DND-41 (cell line): ENCODE measurements around the gene ATP6V0B.

Experiments
- ATAC-seq: fragments of 200-7000 bp; cut with Tn5 transposase; 3 replicates; pipeline ENCODE4 v1.9.1; 2021; ENCODE audit warnings: low read depth; ENCODE audit not compliant: insufficient read depth
- DNase-seq: peaks from one replicate; pipeline ENCODE4 v3.0.0-alpha.2; 2020
- H2AFZ ChIP-seq: 2 replicates; pipeline ENCODE4 v1.6.0; 2012; ENCODE audit warnings: low read depth, low read length
- H3K27ac ChIP-seq: 2 replicates; pipeline ENCODE4 v1.5.1; 2012; ENCODE audit warnings: low read length, inconsistent platforms
- H3K27me3 ChIP-seq: fragments of 200-600 bp; sonication (generic); 2 replicates; pipeline ENCODE4 v1.6.0; 2012; ENCODE audit warnings: low read length, mild to moderate bottlenecking, inconsistent platforms; ENCODE audit not compliant: insufficient read depth, poor library complexity
- H3K36me3 ChIP-seq: 2 replicates; pipeline ENCODE4 v1.5.1; 2012; ENCODE audit warnings: low read length, inconsistent platforms; ENCODE audit not compliant: insufficient read depth
- H3K4me1 ChIP-seq: 2 replicates; pipeline ENCODE4 v1.5.1; 2012; ENCODE audit warnings: mild to moderate bottlenecking, low read length; ENCODE audit not compliant: insufficient read depth
- H3K4me2 ChIP-seq: 2 replicates; pipeline ENCODE4 v1.6.0; 2012; ENCODE audit warnings: mild to moderate bottlenecking, moderate library complexity, low read length, inconsistent platforms; ENCODE audit not compliant: insufficient read depth
- H3K4me3 ChIP-seq, 2 experiments: fragments of 200-600 bp in 1 of 2; shearing (Covaris generic) in 1 of 2; 2 replicates each; pipeline ENCODE4 v1.5.1; 2012 to 2016; ENCODE audit warnings: inconsistent platforms in 2 of 2, low read length in 2 of 2, mild to moderate bottlenecking in 2 of 2, low read depth in 1 of 2, moderate library complexity in 1 of 2
- H3K79me2 ChIP-seq: 2 replicates; pipeline ENCODE4 v1.6.0; 2012; ENCODE audit warnings: low read length, inconsistent platforms; ENCODE audit not compliant: insufficient read depth
- H3K9ac ChIP-seq: 2 replicates; pipeline ENCODE4 v1.6.0; 2012; ENCODE audit warnings: low read depth, mild to moderate bottlenecking, inconsistent platforms, low read length, moderate library complexity
- H3K9me3 ChIP-seq: 2 replicates; pipeline ENCODE4 v1.5.1; 2012; ENCODE audit warnings: low read length, moderate library complexity, mild to moderate bottlenecking, inconsistent platforms; ENCODE audit not compliant: insufficient read depth, severe bottlenecking
- H4K20me1 ChIP-seq: 2 replicates; pipeline ENCODE4 v1.6.0; 2012; ENCODE audit warnings: low read length; ENCODE audit not compliant: insufficient read depth
- EZH2 ChIP-seq: IDR thresholded peaks from 3 replicates; pipeline ENCODE4 v1.6.1; 2012; ENCODE audit warnings: borderline replicate concordance, low read depth, mild to moderate bottlenecking, moderate library complexity, low read length, inconsistent platforms; ENCODE audit not compliant: severe bottlenecking
- TF ChIP-seq, protein P1 (sequence below): IDR thresholded peaks from 2 replicates; pipeline ENCODE4 v1.5.1; 2012; ENCODE audit warnings: borderline replicate concordance, low read length, moderate library complexity, mild to moderate bottlenecking; ENCODE audit not compliant: poor library complexity, severe bottlenecking; ENCODE audit errors: extremely low read depth

ATP6V0B gene

DNA sequence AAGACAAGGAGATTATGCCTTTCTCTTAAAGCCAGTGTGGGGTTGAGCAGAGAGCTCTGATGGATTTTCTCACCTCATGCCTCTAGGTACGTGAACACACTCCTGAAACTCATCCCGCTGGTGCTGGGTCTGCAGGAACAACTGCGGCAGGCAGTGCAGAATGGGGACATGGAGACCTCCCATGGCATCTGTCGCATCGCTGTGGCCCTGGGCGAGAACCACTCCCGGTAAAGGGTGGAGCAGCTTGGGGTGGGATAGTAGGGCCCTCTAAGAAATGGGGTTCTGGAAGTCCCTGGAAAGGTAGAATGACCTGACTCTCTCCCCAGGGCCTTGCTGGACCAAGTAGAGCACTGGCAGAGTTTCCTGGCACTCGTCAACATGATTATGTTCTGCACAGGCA, 18.5 kb upstream of the ATP6V0B start:
- no peak for TF ChIP-seq EZH2
- TF ChIP-seq, protein P1, sequence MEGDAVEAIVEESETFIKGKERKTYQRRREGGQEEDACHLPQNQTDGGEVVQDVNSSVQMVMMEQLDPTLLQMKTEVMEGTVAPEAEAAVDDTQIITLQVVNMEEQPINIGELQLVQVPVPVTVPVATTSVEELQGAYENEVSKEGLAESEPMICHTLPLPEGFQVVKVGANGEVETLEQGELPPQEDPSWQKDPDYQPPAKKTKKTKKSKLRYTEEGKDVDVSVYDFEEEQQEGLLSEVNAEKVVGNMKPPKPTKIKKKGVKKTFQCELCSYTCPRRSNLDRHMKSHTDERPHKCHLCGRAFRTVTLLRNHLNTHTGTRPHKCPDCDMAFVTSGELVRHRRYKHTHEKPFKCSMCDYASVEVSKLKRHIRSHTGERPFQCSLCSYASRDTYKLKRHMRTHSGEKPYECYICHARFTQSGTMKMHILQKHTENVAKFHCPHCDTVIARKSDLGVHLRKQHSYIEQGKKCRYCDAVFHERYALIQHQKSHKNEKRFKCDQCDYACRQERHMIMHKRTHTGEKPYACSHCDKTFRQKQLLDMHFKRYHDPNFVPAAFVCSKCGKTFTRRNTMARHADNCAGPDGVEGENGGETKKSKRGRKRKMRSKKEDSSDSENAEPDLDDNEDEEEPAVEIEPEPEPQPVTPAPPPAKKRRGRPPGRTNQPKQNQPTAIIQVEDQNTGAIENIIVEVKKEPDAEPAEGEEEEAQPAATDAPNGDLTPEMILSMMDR: no peak

DNA sequence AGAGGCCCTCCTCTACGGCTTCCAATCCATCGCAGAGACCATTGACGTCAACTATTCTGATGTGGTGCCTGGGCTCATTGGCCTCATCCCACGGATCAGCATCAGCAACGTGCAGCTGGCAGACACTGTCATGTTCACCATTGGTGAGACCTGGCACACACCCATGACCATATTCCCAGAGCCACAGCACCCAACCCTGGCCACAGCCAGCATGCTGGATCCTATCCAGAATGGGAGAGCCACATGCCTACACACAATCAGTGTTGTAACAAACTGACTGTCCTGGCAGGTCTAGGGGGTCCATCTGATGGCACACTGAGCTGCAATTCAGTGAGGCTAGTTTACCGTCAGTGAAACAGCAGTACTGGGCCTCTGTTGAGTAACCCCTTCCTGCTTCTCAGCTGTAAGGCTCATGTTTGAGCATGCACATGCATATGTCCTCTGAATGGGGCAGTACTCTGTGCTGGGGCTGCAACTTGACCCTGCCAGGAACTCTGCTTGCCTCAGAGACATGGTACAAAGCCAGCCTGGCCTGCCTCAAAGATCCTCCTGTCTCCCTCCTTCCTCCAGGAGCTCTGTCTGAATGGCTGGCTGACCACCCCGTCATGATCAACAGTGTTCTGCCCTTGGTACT, 17.2 kb upstream of the ATP6V0B start:
- no peak for ATAC-seq
- DNase-seq: no peak
- Histone ChIP-seq H3K9me3 (no peaks in the 10 kb centered on the region), H3K4me3 (no peak overlapping the region), H3K36me3 (peaks cover 43% of the 10 kb centered on the region), H2AFZ (no peak overlapping the region), H4K20me1 (peaks cover 9% of the 10 kb centered on the region; the same call in 1 of the 2 replicates), H3K27me3 (no peaks in the 10 kb centered on the region), H3K27ac (no peak overlapping the region), H3K9ac (no peak overlapping the region), H3K79me2 (0 out of 2 replicates have a peak, but pooled peaks cover 4% of the 10 kb centered on the region), H3K4me1 (no peaks in the 10 kb centered on the region), H3K4me2 (no peak overlapping the region)
- TF ChIP-seq EZH2: no peak
- TF ChIP-seq, protein P1: no peak

More for the DNA sequence above, 18.5 kb upstream of the ATP6V0B start:
- H3K27me3 ChIP-seq: no peaks in the 10 kb centered on the region
- H3K79me2 ChIP-seq: 0 out of 2 replicates have a peak, but pooled peaks cover 4% of the 10 kb centered on the region
- H3K27ac ChIP-seq: no peak overlapping the region
- H2AFZ ChIP-seq: no peak overlapping the region
- no peak overlapping the region for H3K4me2 ChIP-seq
- H3K36me3 ChIP-seq: peaks cover 34% of the 10 kb centered on the region
- H4K20me1 ChIP-seq: peaks cover 9% of the 10 kb centered on the region; the same call in 1 of the 2 replicates
- H3K4me3 ChIP-seq: no peak overlapping the region
- H3K9ac ChIP-seq: no peak overlapping the region
- H3K9me3 ChIP-seq: no peaks in the 10 kb centered on the region
- H3K4me1 ChIP-seq: no peaks in the 10 kb centered on the region
- DNase-seq: no peak
- ATAC-seq: no peak

DNA sequence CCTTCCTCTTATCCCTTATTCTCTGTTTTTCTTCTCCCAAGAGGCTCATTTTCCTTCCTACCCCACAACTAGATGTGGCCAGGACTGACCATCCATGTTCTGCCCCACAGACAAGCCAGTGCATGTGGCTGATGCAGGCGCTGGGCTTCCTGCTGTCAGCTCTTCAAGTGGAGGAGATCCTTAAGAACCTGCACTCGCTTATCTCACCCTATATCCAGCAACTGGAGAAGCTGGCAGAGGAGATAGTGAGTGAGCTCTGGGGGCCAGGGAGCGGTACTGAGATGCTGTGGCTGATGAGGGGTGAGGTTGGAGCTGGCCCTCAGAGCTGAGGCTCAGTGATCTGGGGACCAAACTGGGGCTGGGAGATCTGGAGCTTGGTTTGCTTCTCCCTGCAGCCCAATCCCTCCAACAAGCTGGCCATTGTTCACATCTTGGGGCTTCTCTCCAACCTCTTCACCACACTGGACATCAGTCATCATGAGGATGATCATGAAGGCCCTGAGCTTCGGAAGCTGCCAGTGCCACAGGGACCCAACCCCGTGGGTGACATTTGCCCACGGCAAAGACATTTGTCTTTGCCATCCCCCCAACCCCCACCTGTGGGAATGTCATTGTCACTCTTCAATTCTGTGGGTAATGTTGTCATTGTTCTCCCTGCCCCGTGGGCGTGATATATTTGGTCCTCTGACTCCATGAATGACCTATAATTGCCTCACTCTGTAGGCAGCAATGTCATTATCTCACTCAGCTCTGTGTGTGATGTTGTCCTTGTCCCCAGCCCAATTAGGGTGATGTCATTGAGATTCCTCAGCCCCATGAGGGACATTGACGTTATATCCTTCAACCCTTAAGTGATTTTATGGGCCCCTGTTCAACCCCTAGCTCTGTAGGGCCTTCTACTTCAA, 16.2 kb upstream of the ATP6V0B start:
- no peak overlapping the region for H3K4me2 ChIP-seq
- DNase-seq (no peak), ATAC-seq (no peak)
- no peaks in the 10 kb centered on the region for H3K4me1 ChIP-seq
- no peak overlapping the region for H3K9ac ChIP-seq
- no peaks in the 10 kb centered on the region for H3K27me3 ChIP-seq
- H3K4me3 ChIP-seq: no peak overlapping the region
- peaks cover 4% of the 10 kb centered on the region; the same call in 1 of the 2 replicates for H4K20me1 ChIP-seq
- TF ChIP-seq EZH2: no peak
- TF ChIP-seq, protein P1: no peak
- no peak overlapping the region for H3K27ac ChIP-seq
- H2AFZ ChIP-seq: no peak overlapping the region
- H3K36me3 ChIP-seq: peaks cover 47% of the 10 kb centered on the region
- no peaks in the 10 kb centered on the region for H3K9me3 ChIP-seq
- no peaks in the 10 kb centered on the region for H3K79me2 ChIP-seq
